Skeletal muscle cell (primary cell): ENCODE data around the gene POU5F1.
A peak's percentile ranks its signal among the peaks of the same experiment; 100 is the strongest.

ENCODE experiments used
- DNase-seq: peaks from one replicate; pipeline ENCODE4 v3.0.0-alpha.2; 2010; ENCODE audit warnings: low read depth
- H3K4me3 ChIP-seq: 2 replicates; pipeline ENCODE4 v1.5.1; 2011; ENCODE audit warnings: low read depth, mild to moderate bottlenecking, control low read depth, low read length, moderate library complexity

The POU5F1 gene

DNA sequence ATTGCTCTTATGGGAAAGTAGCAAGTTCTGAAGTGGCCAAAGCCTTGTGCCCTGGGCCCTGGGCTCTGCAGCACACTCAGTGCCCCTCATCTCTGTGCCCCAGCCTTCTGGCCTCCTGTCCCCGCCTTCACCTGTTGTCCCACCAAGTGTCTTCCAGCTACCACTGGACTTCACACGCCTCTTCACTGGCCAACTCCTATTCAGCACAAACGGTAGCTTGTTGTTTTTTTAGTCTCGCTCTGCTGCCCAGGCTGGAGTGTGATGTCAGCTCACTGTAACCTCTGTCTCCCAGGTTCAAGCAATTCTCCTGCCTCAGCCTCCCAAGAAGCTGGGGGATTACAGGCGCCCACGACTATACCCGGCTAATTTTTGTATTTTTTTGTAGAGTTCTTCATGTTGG is 17.7 kb downstream of the POU5F1 start:
- H3K4me3 ChIP-seq, result no peak overlapping the region
- DNase-seq, result no peak

- no peak overlapping the region for H3K4me3 ChIP-seq
- no peak for DNase-seq
Measured at GRCh38 chr6:31149827-31150447, 20.5 kb downstream of the POU5F1 start.

DNA sequence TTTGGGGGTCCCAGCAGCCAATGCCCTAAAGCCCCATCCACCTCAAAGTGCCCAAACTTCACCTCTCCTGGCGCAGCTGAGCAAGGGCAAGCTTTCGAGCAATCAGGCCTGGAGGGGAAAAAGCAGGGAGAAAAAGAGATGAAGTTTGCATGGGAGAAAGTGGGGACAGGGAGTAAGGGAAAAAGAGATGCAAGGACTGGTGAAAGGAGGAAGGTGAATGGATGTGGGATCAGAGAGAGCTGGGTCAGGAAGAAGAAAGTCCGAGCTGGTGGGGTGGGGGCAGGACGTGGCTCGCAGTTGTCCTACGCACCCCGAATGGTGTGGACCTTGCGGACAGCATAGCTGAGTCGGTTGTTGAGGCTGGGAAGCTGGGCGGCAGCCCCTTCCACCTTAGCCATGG is 25.1 kb downstream of the POU5F1 start:
- H3K4me3 ChIP-seq, result no peak overlapping the region
- no peak for DNase-seq

GRCh38 chr6:31144970-31145340 is 25.5 kb downstream of the POU5F1 start:
- no peak overlapping the region for H3K4me3 ChIP-seq

DNA sequence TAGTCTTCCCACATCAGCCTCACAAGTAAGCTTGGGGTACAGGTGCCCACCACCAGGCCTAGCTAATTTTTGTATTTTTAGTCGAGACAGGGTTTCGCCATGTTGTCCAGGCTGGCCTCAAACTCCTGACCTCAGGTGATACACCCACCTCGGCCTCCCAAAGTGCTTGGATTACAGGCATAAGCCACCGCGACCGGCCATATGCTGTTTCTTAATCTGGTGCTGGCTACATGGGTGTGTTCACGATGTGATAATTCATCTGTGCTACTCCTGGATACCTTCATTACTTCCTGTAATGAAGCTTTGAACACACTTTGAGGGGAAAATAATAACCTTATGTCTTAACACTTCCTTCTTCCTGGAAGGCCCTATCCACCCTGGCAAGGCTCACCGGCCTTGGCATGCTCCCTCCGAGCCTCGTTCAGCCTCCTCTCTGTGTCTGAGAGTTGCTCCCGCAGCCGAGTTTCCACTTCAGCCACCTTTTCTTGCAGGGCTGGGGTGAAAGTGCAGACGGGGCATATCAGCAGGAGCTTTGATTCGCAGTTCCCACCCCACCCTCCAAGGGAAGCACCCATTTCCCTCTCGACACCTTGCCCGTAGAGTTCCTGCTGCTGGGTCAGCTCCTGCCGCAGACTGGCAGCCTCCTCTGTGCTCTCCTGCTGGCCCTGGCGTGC is 26.0 kb downstream of the POU5F1 start:
- no peak overlapping the region for H3K4me3 ChIP-seq
- DNase-seq, result no peak

More at GRCh38 chr6:31144970-31145340, 25.5 kb downstream of the POU5F1 start:
- no peak for DNase-seq

DNA sequence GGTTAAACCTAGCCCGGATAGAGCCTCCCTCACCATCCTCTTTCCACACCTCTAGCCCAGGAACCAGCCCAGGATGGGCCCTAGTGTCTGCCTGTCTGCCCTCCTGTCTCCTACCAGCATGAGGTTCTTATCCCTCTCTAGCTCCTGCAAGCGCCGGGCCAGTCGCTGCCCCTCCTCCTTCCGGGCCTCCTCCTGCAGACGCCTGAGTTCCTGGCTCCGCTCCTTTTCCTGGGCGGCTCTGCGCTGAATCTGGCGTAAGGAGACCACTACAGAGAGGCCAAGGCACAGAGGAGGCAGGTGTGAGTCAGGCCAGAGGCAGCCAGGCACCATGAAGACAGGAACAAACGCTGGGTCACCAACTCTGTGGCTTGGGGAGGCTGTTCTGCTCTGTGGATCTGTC is 27.3 kb downstream of the POU5F1 start:
- no peak overlapping the region for H3K4me3 ChIP-seq
- DNase-seq, result peak; percentile 79

DNA sequence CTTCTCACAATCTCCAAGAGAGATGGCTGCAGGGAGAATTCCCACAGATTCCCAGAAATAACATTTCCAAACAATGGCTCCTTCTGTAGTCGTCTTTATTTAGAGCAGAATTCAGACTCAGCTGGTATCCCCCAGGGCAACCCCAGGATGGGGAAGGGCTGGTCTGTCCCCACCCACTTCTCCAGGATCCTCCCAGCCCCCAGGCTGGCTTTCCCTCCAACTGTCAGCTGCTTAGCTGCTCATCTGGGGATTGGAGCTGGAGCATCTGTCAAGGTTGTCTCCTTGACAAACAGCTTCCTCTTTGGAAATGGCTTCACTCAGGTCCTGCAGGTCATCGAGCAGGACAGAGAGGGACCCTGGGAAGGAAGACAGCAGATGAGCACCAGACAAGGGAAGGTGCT is 28.1 kb downstream of the POU5F1 start:
- DNase-seq, result no peak
- H3K4me3 ChIP-seq, result no peak overlapping the region

- no peak for DNase-seq
- no peak overlapping the region for H3K4me3 ChIP-seq
Measured at GRCh38 chr6:31140643-31141042, 29.8 kb downstream of the POU5F1 start.

- no peak overlapping the region for H3K4me3 ChIP-seq
- no peak for DNase-seq
Measured at GRCh38 chr6:31139599-31139998, 30.9 kb downstream of the POU5F1 start.

GRCh38 chr6:31138982-31139381 is 31.5 kb downstream of the POU5F1 start, which contains the start of gene PSORS1C2:
Gene PSORS1C2, minus strand, starts transcription at chr6:31139066. Its CDS starts 40 bp downstream, at chr6:31139026.
- no peak within 1 kb of the TSS for H3K4me3 ChIP-seq
- DNase-seq, result no peak

DNA sequence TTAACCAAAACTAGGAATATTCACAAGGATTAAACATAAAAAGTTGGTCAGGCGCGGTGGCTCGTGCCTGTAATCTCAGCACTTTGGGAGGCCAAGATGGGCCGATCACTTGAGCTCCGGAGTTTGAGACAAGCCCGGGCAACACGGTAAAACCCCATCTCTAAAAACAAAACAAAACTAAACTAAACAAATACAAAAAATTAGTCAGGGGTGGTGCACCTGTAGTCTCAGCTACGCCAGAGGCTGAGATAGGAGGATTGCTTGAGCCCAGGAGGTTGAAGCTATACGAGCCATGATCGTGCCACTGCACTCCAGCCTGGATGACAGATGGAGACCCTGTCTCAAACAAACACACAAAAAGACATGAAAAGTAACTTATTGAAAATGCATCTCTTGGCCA is 34.8 kb downstream of the POU5F1 start:
- H3K4me3 ChIP-seq, result no peak overlapping the region
- DNase-seq, result no peak

DNA sequence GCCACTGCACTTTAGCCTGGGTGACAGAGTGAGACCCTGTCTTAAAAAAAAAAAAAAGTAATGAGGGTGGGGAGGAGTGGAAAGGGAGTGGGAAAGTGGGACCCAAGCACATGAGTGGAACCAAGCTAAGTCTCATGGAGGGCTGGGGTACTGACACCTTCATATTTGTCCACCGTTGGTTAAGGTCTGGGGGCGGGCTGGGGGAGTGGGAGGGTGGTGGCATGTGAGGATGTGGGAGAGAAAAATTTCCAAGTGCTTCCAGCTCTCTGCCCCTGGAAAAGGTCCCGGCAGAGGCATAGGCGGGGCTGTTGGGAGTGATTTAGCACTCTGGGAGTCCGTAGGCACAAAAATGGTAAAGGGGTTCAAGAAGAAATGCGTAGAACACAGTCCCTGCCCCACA is 37.7 kb downstream of the POU5F1 start:
- H3K4me3 ChIP-seq, result no peak overlapping the region
- no peak for DNase-seq

GRCh38 chr6:31131595-31131994 is 38.9 kb downstream of the POU5F1 start:
- DNase-seq, result no peak
- no peak overlapping the region for H3K4me3 ChIP-seq

DNA sequence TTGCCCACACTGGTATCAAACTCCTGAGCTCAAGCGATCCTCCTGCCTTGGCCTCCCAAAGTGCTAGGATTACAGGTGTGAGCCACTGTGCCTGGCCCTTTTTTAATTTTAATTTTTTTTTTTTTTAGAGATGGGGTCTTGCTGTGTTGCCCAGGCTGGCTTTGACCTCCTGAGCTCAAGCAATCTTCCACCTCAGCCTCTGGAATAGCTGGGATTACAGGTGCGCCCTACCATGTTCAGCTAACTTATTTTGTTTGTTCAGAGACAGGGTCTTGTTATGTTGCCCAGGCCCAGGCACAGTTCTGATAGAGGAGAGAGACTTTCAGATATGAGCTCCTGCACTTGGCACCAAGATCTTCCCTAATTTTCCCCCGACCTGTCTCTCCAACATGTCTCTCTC is 39.7 kb downstream of the POU5F1 start:
- DNase-seq, result no peak

GRCh38 chr6:31129130-31129529 is 41.4 kb downstream of the POU5F1 start:
- DNase-seq, result no peak

More for the DNA sequence above, 39.7 kb downstream of the POU5F1 start:
- H3K4me3 ChIP-seq, result no peak overlapping the region

DNA sequence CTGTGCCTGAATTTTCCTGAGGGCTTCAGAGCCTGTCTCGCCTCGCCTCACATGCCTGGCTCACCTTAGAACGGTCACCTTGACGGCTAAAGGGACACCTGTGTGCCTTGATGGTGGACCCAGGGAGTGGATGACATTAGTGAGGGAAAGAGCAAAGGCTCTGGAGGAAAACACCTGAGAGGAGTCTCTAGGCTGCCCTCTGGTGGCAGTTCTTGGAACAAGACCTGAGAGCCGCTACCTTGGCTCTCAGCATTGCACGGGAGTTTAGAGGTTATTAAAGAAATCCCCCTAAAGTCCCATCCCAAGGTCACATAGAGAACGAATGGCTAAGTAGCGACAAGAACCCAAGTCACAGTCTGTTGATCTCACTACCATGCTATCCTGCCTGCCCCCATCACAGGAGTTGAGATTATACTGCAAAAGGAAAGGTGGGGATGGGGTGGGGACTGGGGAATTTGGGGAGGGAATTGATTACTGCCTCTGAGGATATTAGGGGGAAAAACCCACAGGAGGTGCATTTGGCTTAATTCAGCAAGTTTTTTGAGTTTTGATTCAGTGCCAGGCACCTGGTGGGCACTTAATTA is 42.3 kb downstream of the POU5F1 start:
- no peak for DNase-seq
- no peak overlapping the region for H3K4me3 ChIP-seq

More at GRCh38 chr6:31129130-31129529, 41.4 kb downstream of the POU5F1 start:
- no peak overlapping the region for H3K4me3 ChIP-seq

DNA sequence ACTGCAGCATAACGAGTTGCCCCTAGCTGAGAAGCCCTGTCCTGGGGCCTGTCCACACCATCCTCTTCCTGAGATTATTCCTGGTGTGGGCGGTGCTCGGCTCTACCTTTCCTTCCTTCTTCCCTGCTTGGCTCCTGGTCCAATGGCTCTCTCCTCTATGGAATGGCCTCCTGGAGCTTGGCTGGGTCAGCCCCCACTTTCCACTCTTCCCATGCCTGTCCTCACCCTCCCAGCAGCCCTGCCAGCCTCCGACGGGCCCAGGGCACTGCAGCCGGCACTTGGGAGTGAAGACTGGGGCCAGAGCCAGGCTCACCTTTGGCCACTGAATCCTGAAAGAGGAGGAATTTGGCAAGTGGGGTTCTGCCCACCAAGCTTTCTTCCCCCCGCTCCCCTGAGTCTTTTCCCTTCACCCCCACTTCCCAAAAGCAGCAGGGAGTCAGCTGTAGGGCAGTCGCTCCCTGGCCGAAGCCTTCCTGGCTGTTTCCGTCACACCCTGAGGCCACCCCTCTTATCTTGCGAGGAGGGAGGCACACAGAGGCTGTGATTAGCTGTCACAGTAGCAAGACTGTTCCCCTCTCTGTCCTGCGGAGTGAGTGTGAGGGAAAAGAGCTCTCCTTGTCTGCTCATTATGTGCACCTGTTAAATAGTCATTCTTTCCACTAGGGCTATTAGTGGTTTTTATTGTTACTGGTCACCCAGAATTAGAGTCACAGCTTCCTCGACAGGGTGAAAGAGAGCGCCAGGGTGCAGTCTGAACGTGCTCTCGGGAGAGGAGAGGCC is 43.9 kb downstream of the POU5F1 start:
- H3K4me3 ChIP-seq, result no peak overlapping the region
- no peak for DNase-seq

DNA sequence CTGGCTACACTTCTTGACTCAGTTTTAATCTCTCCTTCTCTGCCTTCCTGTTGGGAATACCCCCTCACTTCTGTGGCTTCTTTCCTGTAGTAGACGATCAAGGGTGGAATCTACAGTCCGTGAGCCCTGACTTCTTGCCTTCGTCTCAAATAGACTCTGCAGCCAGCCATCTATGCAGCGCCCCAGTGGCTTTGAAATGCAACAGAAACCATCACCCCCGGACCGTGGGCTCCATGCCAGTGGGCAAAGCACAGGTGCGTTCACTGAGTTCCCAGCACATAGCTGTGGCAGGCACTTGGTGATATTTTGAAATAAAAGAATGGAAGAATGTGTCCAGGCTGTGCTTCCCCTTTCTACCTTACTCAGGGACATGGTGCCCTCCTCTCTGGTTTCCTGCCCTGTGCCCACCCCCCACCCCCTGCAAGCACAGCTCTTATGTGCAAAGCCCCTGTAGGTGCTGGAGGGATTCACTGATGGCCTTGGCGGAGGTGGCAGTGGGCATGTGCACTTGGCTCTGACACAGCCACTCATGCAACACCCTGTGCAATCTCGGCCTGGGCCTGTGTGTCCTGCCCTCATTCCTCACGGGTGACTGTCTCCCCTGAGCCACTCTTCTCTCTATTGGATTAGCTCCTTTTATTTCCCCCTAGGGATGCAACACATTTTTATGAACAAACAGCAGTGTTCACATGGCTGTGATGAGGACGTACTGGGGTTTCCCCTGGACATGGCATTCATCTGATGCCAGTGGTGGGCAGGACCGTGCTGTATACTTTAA is 44.7 kb downstream of the POU5F1 start:
- peak; percentile 25 for DNase-seq
- no peak overlapping the region for H3K4me3 ChIP-seq

DNA sequence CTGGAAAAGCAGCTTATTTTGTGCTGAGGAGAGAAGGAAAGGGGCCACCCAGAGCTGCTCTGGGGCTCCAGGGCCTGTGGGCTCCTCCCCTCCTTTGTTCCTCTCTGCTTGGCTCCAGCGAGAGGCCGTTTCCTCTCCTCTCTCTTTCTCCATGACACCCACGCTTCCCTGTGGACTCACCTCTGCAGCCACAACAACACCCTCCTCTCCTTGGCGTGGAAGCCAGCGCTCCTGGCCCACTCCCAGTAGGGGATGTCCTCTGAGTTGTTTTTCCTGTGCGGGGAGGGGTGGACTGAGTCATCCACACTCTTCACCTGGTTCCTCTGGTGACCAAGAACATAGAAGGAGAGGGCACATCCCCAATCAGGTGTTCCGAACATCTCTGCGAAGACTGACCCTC is 45.3 kb downstream of the POU5F1 start:
- DNase-seq, result peak; percentile 16
- H3K4me3 ChIP-seq, result no peak overlapping the region
